NCI-H2227 treated with DMSO at 0.1 percent for 48 hours (cell line): Measurements from ENCODE around the gene MATN1.
"Not testable (repeated sequence)": the region's sequence is repeated elsewhere in the genome, so short reads cannot be mapped to it uniquely, and the experiment has no call there.

ENCODE experiments used
- DNase-seq: peaks from one replicate; lab custom pipeline; 2025; lab: John Stamatoyannopoulos, UW

The MATN1 gene

DNA sequence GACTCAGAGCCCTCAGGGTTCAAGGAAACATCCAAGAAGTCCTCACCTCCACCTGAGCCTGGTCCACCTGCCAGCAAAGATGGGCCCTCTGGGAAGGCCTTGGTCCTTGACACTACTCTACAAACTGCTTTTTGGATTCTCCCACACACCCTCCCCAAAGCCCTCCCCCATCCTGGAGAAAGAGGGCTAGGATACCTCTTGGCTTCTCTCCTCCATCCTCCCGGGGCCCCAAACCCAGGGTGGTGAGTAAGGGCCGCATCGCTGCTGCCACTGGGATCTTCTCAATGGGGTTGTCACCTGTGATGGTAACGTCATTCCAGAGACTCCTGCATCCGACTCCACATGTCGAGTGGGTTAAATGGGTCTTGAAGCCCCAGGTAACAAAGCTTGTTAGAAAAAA is 26.6 kb downstream of the MATN1 start:
- no peak for DNase-seq

DNA sequence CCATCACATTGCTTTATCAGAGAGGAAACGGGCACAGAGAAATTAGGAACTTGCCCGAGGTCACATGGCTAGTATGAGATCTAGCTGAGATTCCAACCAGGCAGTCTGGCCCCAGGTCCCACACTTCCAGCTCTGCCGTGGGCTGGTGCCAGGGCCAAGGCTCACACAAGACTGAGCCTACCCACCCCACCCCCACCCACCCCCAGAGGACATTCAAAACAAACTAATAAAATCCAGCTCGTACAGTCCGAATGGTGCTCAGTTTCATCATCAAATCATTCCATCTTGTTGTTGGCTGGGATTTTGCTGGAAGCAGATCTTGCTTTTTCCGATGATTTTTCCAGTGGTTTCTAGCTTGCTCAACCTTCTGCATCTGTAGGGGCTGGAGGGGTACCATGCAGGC is 27.9 kb downstream of the MATN1 start:
- DNase-seq, result no peak

GRCh38 chr1:30694280-30695175 is 28.9 kb downstream of the MATN1 start:
- no peak for DNase-seq

DNA sequence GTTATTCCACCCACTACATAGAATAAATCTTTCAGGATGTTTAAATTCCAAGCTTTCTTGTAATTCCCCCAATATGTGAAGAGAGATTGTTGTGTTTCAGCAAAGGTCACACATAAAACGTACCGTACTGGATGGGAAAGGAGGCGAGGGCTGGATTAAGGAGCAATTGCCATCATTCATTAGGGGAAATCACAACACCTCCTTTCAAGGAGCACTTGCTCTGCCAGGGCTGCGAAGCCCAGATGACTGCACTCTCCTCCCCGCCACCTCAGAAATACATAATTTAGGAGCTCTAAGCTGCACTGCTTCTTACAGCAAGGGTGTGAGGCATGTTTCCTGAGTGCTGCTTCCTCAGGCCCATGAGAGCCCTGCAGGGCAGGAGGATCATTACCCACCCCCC is 29.6 kb downstream of the MATN1 start:
- DNase-seq, result no peak

DNA sequence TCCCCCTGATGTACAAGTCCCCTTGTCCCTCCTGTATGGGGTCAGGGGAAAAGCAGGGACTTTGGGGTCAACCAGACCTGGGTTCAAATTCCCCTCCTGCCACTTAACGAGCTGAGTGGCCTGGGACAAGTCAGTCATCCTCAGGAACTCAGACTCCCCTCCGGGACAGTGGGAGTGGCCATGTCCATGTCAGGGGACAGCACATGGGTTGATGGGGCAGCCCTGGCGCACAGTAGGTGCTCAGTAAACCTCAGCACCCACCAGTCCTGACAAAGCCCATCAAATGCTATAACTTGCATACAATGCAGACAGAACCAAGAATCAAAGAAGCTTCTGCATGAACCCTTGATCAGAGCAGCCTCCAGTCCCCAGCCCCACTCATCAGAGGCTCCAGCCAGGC is 30.0 kb downstream of the MATN1 start:
- DNase-seq, result no peak

- DNase-seq, result no peak
These were observed 30.5 kb downstream of the MATN1 start for GRCh38 chr1:30692948-30693301.

GRCh38 chr1:30692201-30692947 is 31.0 kb downstream of the MATN1 start:
- no peak for DNase-seq

- DNase-seq, result no peak
These were observed 31.9 kb downstream of the MATN1 start for GRCh38 chr1:30691480-30691879.

DNA sequence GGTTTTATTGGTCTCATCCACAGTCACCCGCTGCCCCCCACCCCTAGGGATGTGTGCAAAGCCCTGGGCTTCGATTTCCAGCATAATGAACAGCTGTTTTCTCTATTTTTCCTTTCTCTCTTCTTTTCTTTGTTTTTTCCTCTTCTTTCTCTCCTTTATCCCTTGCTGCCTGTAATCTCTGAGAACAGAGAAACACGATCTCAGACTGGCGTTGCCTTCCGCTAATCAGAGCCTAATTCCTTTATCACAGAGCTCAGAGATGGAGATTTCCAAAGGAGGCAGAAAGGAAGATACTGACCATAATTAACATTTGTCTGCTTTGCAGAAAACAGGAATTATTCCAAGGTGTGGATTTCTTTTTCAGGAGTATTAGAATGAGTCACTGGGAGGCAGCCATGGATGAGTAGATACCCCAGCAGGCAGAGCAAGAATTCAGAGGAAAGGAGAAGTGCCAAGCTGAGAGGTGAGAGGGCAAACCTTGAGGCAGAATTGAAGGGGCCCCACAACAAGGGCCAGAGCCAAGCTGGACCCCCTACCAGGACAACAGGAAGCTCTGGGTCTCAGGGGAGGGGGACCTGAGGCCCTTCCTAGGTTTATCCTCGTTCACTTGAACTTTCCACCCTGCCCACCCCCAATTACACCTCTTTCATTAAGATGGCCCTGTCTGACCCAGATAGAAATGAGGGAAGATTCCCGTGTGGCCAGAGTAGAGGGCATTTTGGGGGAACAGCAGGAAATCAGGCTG is 33.3 kb downstream of the MATN1 start:
- DNase-seq, result no peak

DNA sequence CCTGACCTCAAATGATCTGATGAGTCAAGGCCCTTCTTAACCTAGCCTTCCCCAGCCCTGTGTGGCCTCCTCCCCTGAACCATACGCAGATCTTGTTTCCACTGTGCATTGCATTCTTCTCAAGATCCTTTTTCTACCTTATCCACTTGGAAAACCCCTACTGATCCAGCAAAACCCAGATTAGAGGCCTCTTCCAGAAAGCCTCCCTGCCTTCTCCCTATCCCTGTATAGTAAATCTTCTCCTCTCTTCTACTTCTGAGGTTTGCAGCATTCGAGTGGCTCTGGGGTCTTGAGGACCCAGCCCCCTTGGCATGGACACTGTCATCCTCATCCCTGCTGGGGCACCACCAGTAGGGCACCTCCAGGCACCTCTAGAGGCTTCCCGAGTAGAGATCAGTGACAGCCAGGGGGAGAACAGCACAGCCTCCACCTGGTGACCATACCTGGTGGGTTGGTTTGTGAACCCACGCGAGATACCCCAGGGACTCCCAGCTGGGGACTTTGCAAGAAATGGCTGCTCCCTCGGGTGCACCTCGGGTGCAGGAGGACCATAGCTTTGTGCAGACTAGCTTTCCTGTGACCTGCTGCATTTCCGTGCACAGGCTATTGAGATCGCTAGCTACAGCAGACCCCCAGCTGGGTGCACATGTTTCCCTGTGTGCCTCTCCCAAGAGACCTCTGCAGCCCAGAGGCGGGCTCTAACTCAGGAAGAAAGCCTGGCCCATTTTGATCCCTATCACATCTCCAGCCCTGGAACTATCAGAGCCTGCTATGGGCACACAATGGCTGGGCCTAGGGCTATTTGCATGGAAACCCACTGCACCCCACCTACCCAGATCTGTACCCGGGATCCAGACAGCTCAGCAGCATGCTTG is 34.2 kb downstream of the MATN1 start:
- no peak for DNase-seq

- not testable (repeated sequence) for DNase-seq
These were observed 34.9 kb downstream of the MATN1 start for GRCh38 chr1:30688516-30688915.

DNA sequence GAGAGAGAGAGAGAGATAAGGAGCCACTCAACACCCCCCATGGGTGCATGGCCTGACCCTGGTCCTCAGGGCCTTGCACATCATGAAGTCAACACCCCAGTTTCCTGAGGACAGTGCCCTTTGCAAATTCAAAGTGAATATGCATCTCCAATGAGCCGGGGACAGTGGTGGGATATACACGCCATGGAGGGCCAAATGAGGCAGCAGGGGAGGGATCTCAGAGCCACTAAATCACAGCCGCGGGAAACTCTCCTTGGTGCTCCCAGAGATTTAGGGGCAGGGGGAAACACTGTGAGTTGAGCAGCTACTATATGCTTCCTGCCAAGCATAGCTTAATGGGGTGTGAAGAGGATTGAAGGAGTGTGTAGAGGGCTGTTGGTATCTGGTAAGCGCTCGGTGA is 35.5 kb downstream of the MATN1 start:
- no peak for DNase-seq

DNA sequence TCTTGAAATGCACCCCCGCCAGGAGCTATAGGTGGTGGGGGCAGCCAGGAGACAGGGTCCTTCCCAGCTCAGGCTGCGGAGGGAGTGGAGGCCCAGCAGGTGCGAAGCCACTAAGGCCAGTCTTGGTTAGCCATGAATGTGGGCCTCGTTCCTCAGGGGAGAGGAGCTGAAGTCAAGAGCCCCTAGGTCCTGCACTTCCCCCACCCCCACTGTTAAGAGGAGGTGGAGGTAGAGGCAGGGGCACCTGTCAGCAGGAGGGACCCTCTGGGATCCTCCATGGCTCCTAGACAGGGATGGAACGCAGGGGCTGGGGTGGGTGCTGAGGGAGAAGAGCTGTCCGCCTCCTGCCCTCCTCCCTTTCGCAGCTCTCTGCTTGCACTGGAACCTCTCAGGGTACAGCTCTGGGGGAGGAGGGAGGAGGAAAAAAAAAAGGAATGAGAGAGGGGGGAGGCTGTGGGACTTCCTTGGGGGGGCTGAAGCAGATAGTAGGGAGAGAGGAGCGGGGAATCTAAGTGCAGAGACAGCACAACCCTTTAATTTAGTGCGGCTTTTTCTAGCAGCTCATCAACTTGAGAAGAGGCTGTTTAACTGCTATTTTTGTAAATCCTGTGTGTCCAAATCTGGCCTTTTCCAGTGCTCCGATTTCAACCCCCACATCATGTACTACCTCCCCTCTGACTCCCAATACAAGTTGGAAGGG is 37.0 kb downstream of the MATN1 start:
- peak; percentile 54 for DNase-seq

DNA sequence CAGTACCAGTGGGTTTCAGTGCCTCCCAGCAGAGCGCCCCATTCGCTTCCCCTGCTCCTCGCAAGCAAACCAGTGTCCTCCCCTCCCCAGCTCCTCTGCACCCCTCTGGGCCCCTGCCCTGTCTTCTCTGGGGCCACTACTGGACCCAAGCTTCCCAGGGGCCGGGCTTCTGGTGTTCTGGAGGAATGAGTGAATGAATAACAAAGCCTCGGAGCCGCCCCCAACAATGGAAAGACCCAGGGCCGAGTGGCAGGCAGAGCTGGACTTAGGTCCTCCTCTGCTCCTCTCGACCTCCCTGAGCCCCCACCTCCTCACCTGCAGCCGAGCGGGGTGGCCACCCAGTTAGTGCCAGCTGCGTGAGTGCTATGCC is 37.6 kb downstream of the MATN1 start:
- DNase-seq, result no peak

GRCh38 chr1:30684881-30685795 is 38.2 kb downstream of the MATN1 start:
- no peak for DNase-seq

GRCh38 chr1:30684259-30684658 is 39.1 kb downstream of the MATN1 start:
- DNase-seq, result no peak

GRCh38 chr1:30683699-30684098 is 39.7 kb downstream of the MATN1 start:
- DNase-seq, result no peak

DNA sequence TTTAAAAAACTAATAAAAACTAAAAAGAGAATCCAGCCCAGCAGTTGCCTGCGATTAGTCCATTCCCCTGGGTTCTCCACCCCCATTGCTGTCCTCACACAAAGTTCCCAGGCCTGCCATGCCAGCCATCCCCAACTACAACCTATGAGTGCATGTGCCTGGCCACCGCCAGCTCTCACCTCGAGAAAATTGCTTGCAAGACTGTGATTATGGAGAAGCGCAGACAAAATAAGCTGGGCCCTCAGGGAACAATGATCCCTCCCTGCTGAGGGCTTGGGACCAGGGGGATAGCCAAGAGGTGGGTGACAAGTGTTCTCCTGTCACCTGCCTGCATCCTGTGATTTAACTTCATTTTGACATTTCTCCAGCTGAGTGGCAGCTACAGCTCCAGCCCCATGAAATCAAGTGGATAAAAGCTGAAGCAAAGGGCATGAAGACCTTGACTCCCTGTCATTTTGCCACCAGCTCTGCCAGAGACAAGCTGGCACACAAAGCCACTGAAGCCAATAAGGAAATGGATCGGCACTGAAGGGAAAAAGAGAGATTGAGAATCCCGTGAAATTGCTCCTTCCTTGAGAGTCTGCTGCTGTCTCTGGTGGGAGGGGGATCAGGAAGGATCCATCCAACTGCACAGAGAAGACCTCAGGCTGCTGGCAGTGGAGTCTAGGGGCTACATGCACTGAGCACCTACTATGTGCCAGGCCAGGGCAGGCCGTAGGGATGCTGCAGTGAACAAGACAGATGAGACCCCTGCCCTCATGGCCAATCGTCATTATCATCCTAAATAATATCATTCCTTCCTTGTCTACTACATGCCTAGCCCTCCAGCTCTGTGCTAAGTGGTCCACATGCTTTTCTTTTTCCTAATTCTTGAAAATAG is 40.7 kb downstream of the MATN1 start:
- DNase-seq, result peak; percentile 38

DNA sequence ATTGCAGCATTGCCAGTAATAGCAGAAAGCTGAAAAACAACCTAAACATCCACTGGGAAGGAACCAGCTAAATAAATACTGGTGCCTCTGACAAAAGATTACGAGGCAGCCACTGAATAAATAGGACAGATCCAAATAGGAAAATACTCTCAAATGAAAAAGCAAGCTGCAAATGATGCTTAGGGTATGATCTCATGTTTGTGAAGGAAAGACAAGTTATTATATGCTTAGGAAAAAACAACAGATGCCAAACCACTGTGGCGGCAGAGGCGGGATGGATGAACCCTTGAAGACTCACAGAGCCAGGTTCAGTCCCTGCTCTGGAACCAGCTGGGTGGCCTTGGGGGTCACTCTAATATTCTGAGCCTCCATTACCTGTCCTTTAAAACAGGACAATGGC is 41.6 kb downstream of the MATN1 start:
- DNase-seq, result no peak
